CD14-positive monocyte (primary cell): ENCODE data around the gene SPRYD4. TPM values are rescaled to one million over a fixed set of nuclear protein-coding genes. Genes with fewer than 3 reads are reported as not detected.
"Not testable (repeated sequence)": the region's sequence is repeated elsewhere in the genome, so short reads cannot be mapped to it uniquely, and the experiment has no call there.

Experiments
- DNase-seq, 3 donors: peaks; one replicate each; pipeline ENCODE4 v3.0.0-alpha.2; 2011 to 2022
- H2AFZ ChIP-seq: 2 replicates; pipeline ENCODE4 v1.6.0; 2012; ENCODE audit warnings: mild to moderate bottlenecking, low read depth, low read length, inconsistent platforms; ENCODE audit not compliant: insufficient read depth, poor library complexity, severe bottlenecking
- H3K27ac ChIP-seq, 2 donors: 1 replicate in 1 of 2; 2 replicates in 1 of 2; pipeline ENCODE4 v1.5.1; 2012 to 2013; ENCODE audit warnings: low read length in 2 of 2, control low read depth in 1 of 2, inconsistent platforms in 1 of 2, low read depth in 1 of 2, mild to moderate bottlenecking in 1 of 2
- H3K27me3 ChIP-seq, 2 donors: one replicate each; pipeline versions ENCODE4 v1.6.0 to v1.6.1; 2011 to 2013; ENCODE audit warnings: low read length in 2 of 2; ENCODE audit not compliant: control insufficient read depth in 2 of 2, insufficient read depth in 2 of 2
- H3K36me3 ChIP-seq, 2 donors: replicated peaks in 1 of 2; 1 replicate in 1 of 2; 2 replicates in 1 of 2; pipeline versions ENCODE4 v1.5.1 to v1.6.1; 2012 to 2013; ENCODE audit warnings: low read length in 2 of 2, control low read depth in 1 of 2, inconsistent platforms in 1 of 2, mild to moderate bottlenecking in 1 of 2; ENCODE audit not compliant: insufficient read depth in 2 of 2, control insufficient read depth in 1 of 2
- H3K4me1 ChIP-seq, 2 donors: 1 replicate in 1 of 2; 2 replicates in 1 of 2; pipeline versions ENCODE4 v1.5.1 to v1.6.1; 2012 to 2013; ENCODE audit warnings: low read length in 2 of 2, control low read depth in 1 of 2, inconsistent platforms in 1 of 2, mild to moderate bottlenecking in 1 of 2, moderate library complexity in 1 of 2; ENCODE audit not compliant: insufficient read depth in 2 of 2, control insufficient read depth in 1 of 2
- H3K4me2 ChIP-seq: replicated peaks from 2 replicates; pipeline ENCODE3; 2012; ENCODE audit warnings: low read length, moderate library complexity, mild to moderate bottlenecking; ENCODE audit not compliant: poor library complexity, severe bottlenecking; ENCODE audit errors: extremely low read depth
- H3K4me3 ChIP-seq, 3 experiments: fragments of 200-600 bp in 1 of 3; sonication (generic) in 1 of 3; replicated peaks in 1 of 3; 1 replicate in 2 of 3; 2 replicates in 1 of 3; pipeline ENCODE4 v1.5.1; 2011 to 2013; ENCODE audit warnings: low read length in 3 of 3, mild to moderate bottlenecking in 3 of 3, control low read depth in 2 of 3, low read depth in 2 of 3, inconsistent platforms in 1 of 3, moderate library complexity in 1 of 3
- H3K79me2 ChIP-seq: 2 replicates; pipeline ENCODE4 v1.6.0; 2012; ENCODE audit warnings: mild to moderate bottlenecking, control low read depth, inconsistent platforms, low read length, moderate library complexity; ENCODE audit not compliant: insufficient read depth
- H3K9ac ChIP-seq: 2 replicates; pipeline ENCODE4 v1.6.0; 2017; ENCODE audit warnings: low read length, mild to moderate bottlenecking; ENCODE audit not compliant: insufficient read depth, poor library complexity, severe bottlenecking
- H3K9me3 ChIP-seq, 2 donors: replicated peaks in 1 of 2; 1 replicate in 1 of 2; 2 replicates in 1 of 2; pipeline versions ENCODE4 v1.5.1 to v1.6.1; 2012 to 2013; ENCODE audit warnings: low read length in 2 of 2, control low read depth in 1 of 2; ENCODE audit not compliant: control insufficient read depth in 1 of 2, insufficient read depth in 1 of 2
- H4K20me1 ChIP-seq: 2 replicates; pipeline ENCODE4 v1.6.0; 2012; ENCODE audit warnings: mild to moderate bottlenecking, low read length, control low read depth, moderate library complexity; ENCODE audit not compliant: insufficient read depth
- H3K27ac Mint-ChIP-seq, 7 donors: one replicate each; pipeline ENCODE4 v1.8.0; 2020; ENCODE audit warnings: mild to moderate bottlenecking in 7 of 7, mixed read lengths in 7 of 7, moderate library complexity in 6 of 7, inconsistent platforms in 2 of 7
- H3K27me3 Mint-ChIP-seq, 3 donors: one replicate each; pipeline ENCODE4 v1.8.0; 2021 to 2022; ENCODE audit warnings: low read depth in 3 of 3, mild to moderate bottlenecking in 3 of 3, mixed read lengths in 3 of 3, moderate library complexity in 3 of 3, inconsistent platforms in 1 of 3
- H3K36me3 Mint-ChIP-seq, 2 donors: one replicate each; pipeline ENCODE4 v1.8.0; 2020; ENCODE audit warnings: mixed read lengths in 2 of 2, inconsistent platforms in 1 of 2, mild to moderate bottlenecking in 1 of 2
- H3K4me1 Mint-ChIP-seq: one replicate; pipeline ENCODE4 v1.8.0; 2020; ENCODE audit warnings: mild to moderate bottlenecking, mixed read lengths
- H3K4me3 Mint-ChIP-seq, 2 donors: one replicate each; pipeline ENCODE4 v1.8.0; 2020; ENCODE audit warnings: mild to moderate bottlenecking in 2 of 2, mixed read lengths in 2 of 2, moderate library complexity in 1 of 2
- H3K9me3 Mint-ChIP-seq, 7 donors: one replicate each; pipeline ENCODE4 v1.8.0; 2020 to 2022; ENCODE audit warnings: mixed read lengths in 7 of 7, mild to moderate bottlenecking in 6 of 7, moderate library complexity in 6 of 7, inconsistent platforms in 2 of 7
- CTCF ChIP-seq: fragments of 200-600 bp; IDR thresholded peaks from one replicate; pipeline ENCODE4 v1.8.0; 2022; ENCODE audit warnings: antibody characterized with exemption, mild to moderate bottlenecking
- WGBS: methylation state at CpG from one replicate; pipeline ENCODE4 v1.1.5; 2013; ENCODE audit warnings: missing lambda C conversion rate; ENCODE audit not compliant: insufficient coverage; 5-methylcytosine and 5-hydroxymethylcytosine counted together
- intact Hi-C, 2 donors: fragments of 100-400 bp; cut with micrococcal nuclease; formaldehyde crosslinking; loops; one replicate each; pipeline versions ENCODE4 v1.15.0 to v1.15.1; 2023
- polyA plus RNA-seq, 3 donors: library from polyadenylated mRNA; depleted of rRNA in 1 of 3; unstranded in 2 of 3; stranded (reverse) in 1 of 3; fragments of 300-500 nt in 2 of 3; fragments of >200 nt in 1 of 3; fragmentation: Illumina TruSeq in 2 of 3; gene quantifications; 1 replicate in 2 of 3; 2 replicates in 1 of 3; pipeline ENCODE4 v1.2.3, GENCODE V29; 2012 to 2021

SPRYD4 gene
- polyA plus RNA-seq, 3 donors = 1.3 to 2.1 (median 1.4) TPM

DNA sequence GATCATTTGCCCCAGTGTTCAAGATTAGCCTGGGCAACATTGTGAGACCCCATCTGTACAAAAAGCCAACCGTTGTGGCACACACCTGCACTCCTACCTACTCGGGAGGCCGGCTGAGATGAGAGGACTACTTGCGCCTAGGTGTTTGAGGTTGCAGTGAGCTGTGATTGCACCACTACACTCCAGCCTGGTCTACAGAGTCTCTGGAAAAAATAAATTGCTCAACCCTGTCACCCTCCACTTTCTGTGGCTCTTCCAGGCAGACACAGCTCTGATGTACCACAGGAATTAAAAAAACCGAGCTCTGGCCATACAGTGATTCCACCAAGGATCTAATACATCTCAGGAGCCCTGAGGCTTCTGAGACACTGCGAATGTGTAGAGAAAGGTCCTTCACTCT lies 33.5 kb upstream of the SPRYD4 start:
- Mint-ChIP-seq H3K36me3 (peaks cover 25 to 41% of the 10 kb centered on the region in 2 donors), H3K27ac (peak overlapping the region in 1 of 7 donors; percentile 37), H3K9me3 (no peaks in the 10 kb centered on the region), H3K4me1 (no peaks in the 10 kb centered on the region), H3K4me3 (no peak overlapping the region), H3K27me3 (peaks cover 0 to 1% (median 0%) of the 10 kb centered on the region in 3 donors)
- Histone ChIP-seq H3K4me3 (no peak overlapping the region), H3K36me3 (peaks cover 13 to 37% of the 10 kb centered on the region in 2 donors), H3K9ac (no peak overlapping the region), H3K9me3 (no peaks in the 10 kb centered on the region), H4K20me1 (no peaks in the 10 kb centered on the region), H3K4me1 (no peaks in the 10 kb centered on the region), H3K27me3 (no peaks in the 10 kb centered on the region), H3K27ac (no peak overlapping the region), H3K4me2 (no peak overlapping the region), H2AFZ (no peak overlapping the region), H3K79me2 (peaks cover 42% of the 10 kb centered on the region)
- 69% methylated on average over 3 of the region's 6 CpGs for WGBS
- intact Hi-C loops = no loop called here
- DNase-seq = no peak
- no peak for TF ChIP-seq CTCF

GRCh38 chr12:56437430-56438176 lies 30.8 kb upstream of the SPRYD4 start:
- Mint-ChIP-seq H3K36me3 (peaks cover 6 to 25% of the 10 kb centered on the region in 2 donors), H3K4me3 (no peak overlapping the region), H3K9me3 (no peaks in the 10 kb centered on the region), H3K27ac (peak overlapping the region in 1 of 7 donors; percentile 13), H3K27me3 (peaks cover 0 to 2% (median 1%) of the 10 kb centered on the region in 3 donors), H3K4me1 (no peaks in the 10 kb centered on the region)
- no peaks in the 10 kb centered on the region for H4K20me1 ChIP-seq
- no peak overlapping the region for H3K4me2 ChIP-seq
- H3K4me1 ChIP-seq = no peaks in the 10 kb centered on the region
- no peak overlapping the region for H3K27ac ChIP-seq
- H3K36me3 ChIP-seq = peaks cover 4 to 16% of the 10 kb centered on the region in 2 donors
- no peaks in the 10 kb centered on the region for H3K27me3 ChIP-seq
- no peak overlapping the region for H3K9ac ChIP-seq
- no peaks in the 10 kb centered on the region for H3K9me3 ChIP-seq
- no peak for DNase-seq
- 95% methylated on average over 3 of the region's 11 CpGs for WGBS
- H2AFZ ChIP-seq = no peak overlapping the region
- intact Hi-C loops = no loop called here
- H3K4me3 ChIP-seq = no peak overlapping the region
- peaks cover 68% of the 10 kb centered on the region for H3K79me2 ChIP-seq
- TF ChIP-seq CTCF = no peak

- DNase-seq, H3K4me1 ChIP-seq, H3K4me2 ChIP-seq, H3K4me3 Mint-ChIP-seq, H3K27me3 ChIP-seq, H3K36me3 ChIP-seq, H3K9ac ChIP-seq, H3K27ac ChIP-seq, H3K27me3 Mint-ChIP-seq, H2AFZ ChIP-seq, H4K20me1 ChIP-seq, H3K9me3 ChIP-seq, intact Hi-C loops, H3K4me3 ChIP-seq: not testable (repeated sequence)
- H3K4me1 Mint-ChIP-seq = peaks cover 13% of the 10 kb centered on the region
- peaks cover 8 to 16% of the 10 kb centered on the region in 2 donors for H3K36me3 Mint-ChIP-seq
- H3K9me3 Mint-ChIP-seq = peaks cover 2 to 11% (median 4%) of the 10 kb centered on the region in 7 donors
- H3K79me2 ChIP-seq = peaks cover 80% of the 10 kb centered on the region
- WGBS = no CpG with 5 or more reads among the region's 2 CpGs
- H3K27ac Mint-ChIP-seq = peak overlapping the region in 2 of 7 donors; percentile 48 to 65
These were observed 25.2 kb upstream of the SPRYD4 start for GRCh38 chr12:56443208-56443607.
